ENCODE data around the gene CTXN3. TPM values are rescaled to one million over a fixed set of nuclear protein-coding genes. Genes with fewer than 3 reads are reported as not detected.

Gene CTXN3
- total RNA-seq, 3 donors from 2014 or later (not counting 1 experiment from before 2014, with no cell fraction given), result not detected

DNA sequence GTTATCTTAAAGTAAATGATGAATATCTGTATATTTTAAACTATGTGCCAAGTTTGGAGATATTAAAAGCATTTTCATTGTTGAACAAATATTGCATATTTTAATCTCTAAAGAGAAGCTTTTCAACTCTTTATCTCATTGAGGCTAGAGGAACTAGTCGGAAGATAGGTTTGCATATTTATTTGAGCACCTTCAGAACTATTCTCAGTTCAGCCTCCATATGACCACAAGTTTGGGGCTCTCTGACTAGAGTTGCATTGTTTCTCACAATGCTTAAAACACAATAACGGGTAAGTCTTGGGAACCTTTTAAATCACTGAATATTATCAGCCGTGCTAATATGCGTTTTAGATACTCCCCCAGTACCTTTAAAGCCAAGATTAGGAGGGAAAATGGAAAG is 47.3 kb upstream of the CTXN3 start:
- no peaks in the 10 kb centered on the region for H3K9me3 ChIP-seq (ENCODE audit: control insufficient read depth, insufficient read depth, low read length)
- no peaks in the 10 kb centered on the region for H3K27me3 ChIP-seq (ENCODE audit: control insufficient read depth, insufficient read depth, low read length)
- no peaks in the 10 kb centered on the region for H3K4me1 ChIP-seq (ENCODE audit: control insufficient read depth, insufficient read depth, low read length)
- DNase-seq, result no peak
- no peak for ATAC-seq
- no peak overlapping the region for H3K27ac ChIP-seq (ENCODE audit: low read length)
- Mint-ChIP-seq H3K27me3 (ENCODE audit: low read depth in 2 of 2) (peaks cover 10 to 11% of the 10 kb centered on the region in 2 donors), H3K36me3 (no peaks in the 10 kb centered on the region), H3K4me3 (no peak overlapping the region), H3K4me1 (peaks cover 0 to 4% of the 10 kb centered on the region in 2 donors), H3K27ac (no peak overlapping the region), H3K9me3 (no peaks in the 10 kb centered on the region)
- intact Hi-C loops (cut with micrococcal nuclease), result no loop called here
- TF ChIP-seq, protein P1, sequence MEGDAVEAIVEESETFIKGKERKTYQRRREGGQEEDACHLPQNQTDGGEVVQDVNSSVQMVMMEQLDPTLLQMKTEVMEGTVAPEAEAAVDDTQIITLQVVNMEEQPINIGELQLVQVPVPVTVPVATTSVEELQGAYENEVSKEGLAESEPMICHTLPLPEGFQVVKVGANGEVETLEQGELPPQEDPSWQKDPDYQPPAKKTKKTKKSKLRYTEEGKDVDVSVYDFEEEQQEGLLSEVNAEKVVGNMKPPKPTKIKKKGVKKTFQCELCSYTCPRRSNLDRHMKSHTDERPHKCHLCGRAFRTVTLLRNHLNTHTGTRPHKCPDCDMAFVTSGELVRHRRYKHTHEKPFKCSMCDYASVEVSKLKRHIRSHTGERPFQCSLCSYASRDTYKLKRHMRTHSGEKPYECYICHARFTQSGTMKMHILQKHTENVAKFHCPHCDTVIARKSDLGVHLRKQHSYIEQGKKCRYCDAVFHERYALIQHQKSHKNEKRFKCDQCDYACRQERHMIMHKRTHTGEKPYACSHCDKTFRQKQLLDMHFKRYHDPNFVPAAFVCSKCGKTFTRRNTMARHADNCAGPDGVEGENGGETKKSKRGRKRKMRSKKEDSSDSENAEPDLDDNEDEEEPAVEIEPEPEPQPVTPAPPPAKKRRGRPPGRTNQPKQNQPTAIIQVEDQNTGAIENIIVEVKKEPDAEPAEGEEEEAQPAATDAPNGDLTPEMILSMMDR (IDR thresholded peaks at IDR 0.05), result no peak
- H3K4me3 ChIP-seq (ENCODE audit: low read length), result no peak overlapping the region
- 100% methylated on average over 3 of the region's 4 CpGs for WGBS (ENCODE audit: insufficient coverage)
- no peaks in the 10 kb centered on the region for H3K36me3 ChIP-seq (ENCODE audit: control insufficient read depth, insufficient read depth, low read length)

DNA sequence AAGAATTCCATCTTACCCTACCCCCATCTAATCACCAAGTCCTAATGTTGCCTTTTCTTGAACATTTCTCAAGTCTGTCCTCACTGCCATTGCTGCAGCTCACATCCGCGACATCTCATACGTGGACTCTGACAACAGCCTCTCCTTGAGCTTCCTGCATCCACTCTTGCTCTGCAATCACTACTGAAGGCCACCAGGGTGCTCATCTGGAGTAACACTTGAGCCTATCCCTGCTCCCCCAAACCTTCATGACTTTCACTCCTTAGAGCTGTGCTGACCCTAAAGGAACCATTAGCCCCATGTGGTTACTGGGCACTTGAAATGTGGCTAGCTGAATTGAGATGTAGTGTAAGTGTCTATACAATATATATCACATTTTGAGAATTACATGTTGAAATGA is 46.4 kb upstream of the CTXN3 start:
- WGBS (ENCODE audit: insufficient coverage), result 100% methylated on average over 3 of the region's 3 CpGs
- H3K27me3 ChIP-seq (ENCODE audit: control insufficient read depth, insufficient read depth, low read length), result no peaks in the 10 kb centered on the region
- Mint-ChIP-seq H3K27ac (no peak overlapping the region), H3K4me1 (peaks cover 0 to 4% of the 10 kb centered on the region in 2 donors), H3K27me3 (ENCODE audit: low read depth in 2 of 2) (peaks cover 10 to 11% of the 10 kb centered on the region in 2 donors), H3K36me3 (no peaks in the 10 kb centered on the region), H3K4me3 (no peak overlapping the region), H3K9me3 (no peaks in the 10 kb centered on the region)
- TF ChIP-seq, protein P1 (IDR thresholded peaks at IDR 0.05), result no peak
- ATAC-seq (no peak), DNase-seq (no peak)
- no peaks in the 10 kb centered on the region for H3K9me3 ChIP-seq (ENCODE audit: control insufficient read depth, insufficient read depth, low read length)
- H3K4me3 ChIP-seq (ENCODE audit: low read length), result no peak overlapping the region
- intact Hi-C loops (cut with micrococcal nuclease), result no loop called here
- H3K4me1 ChIP-seq (ENCODE audit: control insufficient read depth, insufficient read depth, low read length), result no peaks in the 10 kb centered on the region
- no peaks in the 10 kb centered on the region for H3K36me3 ChIP-seq (ENCODE audit: control insufficient read depth, insufficient read depth, low read length)
- H3K27ac ChIP-seq (ENCODE audit: low read length), result no peak overlapping the region

DNA sequence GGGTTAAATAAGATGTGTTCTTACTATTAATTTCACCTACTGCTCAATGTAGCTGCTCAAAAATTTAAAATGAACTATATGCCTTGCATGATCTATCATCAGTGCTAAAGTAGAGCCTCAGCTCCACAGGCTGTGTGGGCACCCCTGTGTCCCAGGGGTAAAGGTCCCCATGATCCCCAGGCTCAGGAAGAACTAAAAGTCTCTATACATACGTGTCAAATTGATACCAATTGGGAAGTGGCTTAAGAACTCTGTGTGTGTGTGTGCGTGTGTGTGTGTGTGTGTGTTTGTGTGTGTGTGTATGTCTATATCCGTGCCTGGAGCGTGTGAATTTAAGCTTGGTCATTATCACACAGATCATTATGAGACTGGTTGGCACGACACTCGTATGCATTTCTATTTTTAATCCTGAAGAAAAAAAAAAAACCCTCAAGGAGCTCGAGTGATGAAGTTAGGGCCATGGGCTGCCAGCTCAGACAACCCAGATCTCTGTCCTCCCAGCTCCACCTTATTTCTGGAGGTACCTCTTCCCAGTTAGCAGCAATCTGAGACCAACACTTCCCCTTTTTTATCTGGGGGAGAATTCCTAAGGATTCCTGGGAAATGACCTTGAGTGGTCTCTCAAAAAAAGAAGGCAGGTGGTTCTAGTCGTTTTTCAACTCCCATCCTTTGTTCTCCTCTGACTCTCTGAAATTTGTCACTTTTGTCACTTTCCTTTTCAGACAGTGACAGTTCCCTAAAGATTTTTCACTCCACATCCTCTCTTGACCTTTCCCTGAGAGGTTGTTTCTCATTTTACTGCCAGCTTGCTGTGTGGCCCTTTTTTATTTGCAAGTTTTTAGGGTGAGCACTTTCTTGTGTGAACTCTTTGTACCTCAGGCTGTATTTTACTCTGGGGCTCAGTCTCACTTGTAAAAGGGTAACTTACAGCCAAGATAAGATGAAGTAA is 45.7 kb upstream of the CTXN3 start:
- H3K4me3 Mint-ChIP-seq, result no peak overlapping the region
- Histone ChIP-seq H3K36me3 (ENCODE audit: control insufficient read depth, insufficient read depth, low read length) (no peaks in the 10 kb centered on the region), H3K4me3 (ENCODE audit: low read length) (no peak overlapping the region)

More for the DNA sequence above, 45.7 kb upstream of the CTXN3 start:
- no peaks in the 10 kb centered on the region for H3K36me3 Mint-ChIP-seq
- TF ChIP-seq, protein P1 (IDR thresholded peaks at IDR 0.05), result no peak
- no peaks in the 10 kb centered on the region for H3K9me3 ChIP-seq (ENCODE audit: control insufficient read depth, insufficient read depth, low read length)
- H3K4me1 ChIP-seq (ENCODE audit: control insufficient read depth, insufficient read depth, low read length), result no peaks in the 10 kb centered on the region
- DNase-seq (no peak), ATAC-seq (no peak)
- intact Hi-C loops (cut with micrococcal nuclease), result no loop called here
- no peaks in the 10 kb centered on the region for H3K9me3 Mint-ChIP-seq
- no peak overlapping the region for H3K27ac ChIP-seq (ENCODE audit: low read length)
- H3K27ac Mint-ChIP-seq, result no peak overlapping the region
- H3K27me3 ChIP-seq (ENCODE audit: control insufficient read depth, insufficient read depth, low read length), result no peaks in the 10 kb centered on the region
- 10% methylated on average over 6 of the region's 8 CpGs for WGBS (ENCODE audit: insufficient coverage)
- H3K4me1 Mint-ChIP-seq, result peaks cover 0 to 4% of the 10 kb centered on the region in 2 donors
- H3K27me3 Mint-ChIP-seq (ENCODE audit: low read depth in 2 of 2), result peaks cover 10 to 11% of the 10 kb centered on the region in 2 donors
